ENCODE results near the gene HDDC3.

HDDC3 gene

GRCh38 chr15:90891346-90891949 is 40.9 kb downstream of the HDDC3 start:
- DNase-seq (ENCODE audit: low spot score) = no peak

- DNase-seq (ENCODE audit: low spot score) = no peak
Observed at GRCh38 chr15:90890839-90891238, 41.5 kb downstream of the HDDC3 start.

- no peak for DNase-seq (ENCODE audit: low spot score)
Observed at GRCh38 chr15:90889736-90890456, 42.5 kb downstream of the HDDC3 start.

GRCh38 chr15:90889313-90889730 is 43.0 kb downstream of the HDDC3 start:
- no peak for DNase-seq (ENCODE audit: low spot score)

GRCh38 chr15:90887037-90887481 is 45.3 kb downstream of the HDDC3 start:
- no peak for DNase-seq (ENCODE audit: low spot score)

GRCh38 chr15:90886291-90886614 is 46.1 kb downstream of the HDDC3 start:
- DNase-seq (ENCODE audit: low spot score) = no peak

- peak; percentile 55 for DNase-seq (ENCODE audit: low spot score)
Observed at GRCh38 chr15:90885432-90886290, 46.7 kb downstream of the HDDC3 start.

GRCh38 chr15:90884719-90885431 is 47.5 kb downstream of the HDDC3 start:
- DNase-seq (ENCODE audit: low spot score) = no peak

GRCh38 chr15:90883976-90884718 is 48.2 kb downstream of the HDDC3 start, which contains the start of gene FES:
Gene FES, plus strand, starts transcription at chr15:90884504. Its CDS starts 542 bp downstream, at chr15:90885046.
- DNase-seq (ENCODE audit: low spot score) = no peak

GRCh38 chr15:90883526-90883975 is 48.8 kb downstream of the HDDC3 start:
- DNase-seq (ENCODE audit: low spot score) = no peak

GRCh38 chr15:90882781-90883525 is 49.4 kb downstream of the HDDC3 start:
- no peak for DNase-seq (ENCODE audit: low spot score)

- DNase-seq (ENCODE audit: low spot score) = no peak
Observed at GRCh38 chr15:90881978-90882721, 50.2 kb downstream of the HDDC3 start.

- no peak for DNase-seq (ENCODE audit: low spot score)
Observed at GRCh38 chr15:90881181-90881977, 51.0 kb downstream of the HDDC3 start.

GRCh38 chr15:90880381-90881145 is 51.8 kb downstream of the HDDC3 start:
- no peak for DNase-seq (ENCODE audit: low spot score)
